Measurements from ENCODE around the gene UBR3.

DNA sequence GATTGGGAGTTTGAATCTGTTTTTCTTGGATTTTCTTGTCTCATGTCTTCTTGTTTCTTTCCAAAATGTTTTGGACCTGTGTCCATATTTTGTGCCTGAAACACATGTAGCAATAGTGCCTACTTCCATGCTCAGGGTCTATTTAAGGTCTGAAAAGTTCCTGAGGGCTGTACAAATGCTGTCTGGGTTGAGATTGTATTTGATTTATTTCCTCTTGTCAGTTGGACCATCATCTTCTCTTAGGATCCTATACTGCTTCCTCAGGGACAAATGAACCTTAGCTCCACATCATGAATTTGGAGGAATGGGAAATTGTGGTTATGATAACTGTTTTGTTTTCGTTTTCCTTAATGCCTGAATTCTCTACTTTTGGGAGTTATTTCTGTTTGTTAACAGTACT lies 59.9 kb downstream of the UBR3 start:
- TF ChIP-seq, protein P1, sequence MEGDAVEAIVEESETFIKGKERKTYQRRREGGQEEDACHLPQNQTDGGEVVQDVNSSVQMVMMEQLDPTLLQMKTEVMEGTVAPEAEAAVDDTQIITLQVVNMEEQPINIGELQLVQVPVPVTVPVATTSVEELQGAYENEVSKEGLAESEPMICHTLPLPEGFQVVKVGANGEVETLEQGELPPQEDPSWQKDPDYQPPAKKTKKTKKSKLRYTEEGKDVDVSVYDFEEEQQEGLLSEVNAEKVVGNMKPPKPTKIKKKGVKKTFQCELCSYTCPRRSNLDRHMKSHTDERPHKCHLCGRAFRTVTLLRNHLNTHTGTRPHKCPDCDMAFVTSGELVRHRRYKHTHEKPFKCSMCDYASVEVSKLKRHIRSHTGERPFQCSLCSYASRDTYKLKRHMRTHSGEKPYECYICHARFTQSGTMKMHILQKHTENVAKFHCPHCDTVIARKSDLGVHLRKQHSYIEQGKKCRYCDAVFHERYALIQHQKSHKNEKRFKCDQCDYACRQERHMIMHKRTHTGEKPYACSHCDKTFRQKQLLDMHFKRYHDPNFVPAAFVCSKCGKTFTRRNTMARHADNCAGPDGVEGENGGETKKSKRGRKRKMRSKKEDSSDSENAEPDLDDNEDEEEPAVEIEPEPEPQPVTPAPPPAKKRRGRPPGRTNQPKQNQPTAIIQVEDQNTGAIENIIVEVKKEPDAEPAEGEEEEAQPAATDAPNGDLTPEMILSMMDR (IDR thresholded peaks at IDR 0.05; ENCODE audit: poor library complexity, severe bottlenecking): no peak
- TF ChIP-seq EZH2 (IDR thresholded peaks at IDR 0.05; ENCODE audit: borderline replicate concordance, insufficient read depth, low read length, poor library complexity, severe bottlenecking) (no peak), EP300 (conservative IDR thresholded peaks at IDR 0.05; ENCODE audit: poor library complexity, severe bottlenecking) (no peak), POLR2AphosphoS5 (IDR thresholded peaks at IDR 0.05) (no peak), REST (IDR thresholded peaks at IDR 0.05; ENCODE audit: borderline replicate concordance) (no peak), MXI1 (conservative IDR thresholded peaks at IDR 0.05; ENCODE audit: poor library complexity, severe bottlenecking) (no peak), TAF1 (IDR thresholded peaks at IDR 0.05; ENCODE audit: low read depth) (no peak)
